ENCODE measurements around the gene IQGAP2.
"Not testable (repeated sequence)": the region's sequence is repeated elsewhere in the genome, so short reads cannot be mapped to it uniquely, and the experiment has no call there.

The IQGAP2 gene

DNA sequence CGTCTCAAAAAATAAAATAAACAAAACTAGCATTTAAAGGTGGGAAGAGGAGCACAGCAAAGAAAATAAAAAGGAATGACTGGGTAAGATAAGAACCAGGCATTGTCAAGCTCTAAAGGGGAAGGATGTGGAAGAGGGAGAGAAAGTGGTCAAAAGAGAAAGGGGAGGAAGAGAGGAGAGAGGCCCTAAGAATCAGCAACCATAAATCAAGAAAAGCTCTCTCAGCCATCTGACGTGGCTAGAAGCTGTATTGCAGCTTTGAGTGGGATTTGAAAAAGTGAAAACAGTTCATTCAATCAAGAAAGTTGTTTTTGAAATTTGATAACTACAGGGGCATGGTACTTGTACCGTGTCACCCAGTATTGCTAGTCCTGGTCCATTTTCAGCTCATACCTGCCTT, 267.4 kb downstream of the IQGAP2 start:
- DNase-seq, result no peak

DNA sequence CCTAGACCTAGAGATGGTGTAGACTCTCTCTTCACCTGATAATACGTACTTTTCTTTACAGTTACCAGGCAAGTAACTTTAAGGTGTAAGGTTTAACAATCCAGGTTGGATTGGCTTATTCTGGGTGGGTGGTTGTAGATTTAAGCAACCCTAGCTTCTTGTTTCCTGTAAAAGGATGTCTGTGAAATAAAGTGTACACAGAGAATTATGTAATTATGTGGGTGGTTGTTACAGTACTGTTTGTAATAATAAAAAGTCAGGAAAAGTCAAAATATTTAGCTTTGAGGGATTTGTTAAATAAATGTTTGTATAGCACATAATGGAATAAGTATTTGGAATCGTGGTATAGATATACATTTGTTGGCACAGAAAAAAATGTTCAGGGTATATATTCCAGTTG, 269.2 kb downstream of the IQGAP2 start:
- DNase-seq, result no peak

DNA sequence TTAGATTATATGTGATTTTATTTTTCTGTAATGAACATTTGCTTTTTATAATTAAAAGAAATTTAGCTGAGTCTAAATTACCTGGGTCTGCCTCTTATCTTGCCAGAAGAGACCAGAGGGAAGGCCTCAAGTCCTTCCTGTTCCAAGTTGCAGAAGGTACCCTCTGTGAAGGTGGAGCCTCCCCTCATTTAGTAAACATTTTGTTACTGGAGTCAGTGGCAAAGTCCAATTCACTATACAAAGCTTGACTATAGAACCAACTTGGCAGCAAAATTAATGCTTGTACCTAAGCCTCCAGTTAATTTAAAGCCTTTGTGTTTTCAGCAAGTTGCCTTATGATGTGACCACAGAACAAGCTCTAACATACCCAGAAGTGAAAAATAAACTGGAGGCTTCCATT, 270.0 kb downstream of the IQGAP2 start:
- DNase-seq, result no peak

DNA sequence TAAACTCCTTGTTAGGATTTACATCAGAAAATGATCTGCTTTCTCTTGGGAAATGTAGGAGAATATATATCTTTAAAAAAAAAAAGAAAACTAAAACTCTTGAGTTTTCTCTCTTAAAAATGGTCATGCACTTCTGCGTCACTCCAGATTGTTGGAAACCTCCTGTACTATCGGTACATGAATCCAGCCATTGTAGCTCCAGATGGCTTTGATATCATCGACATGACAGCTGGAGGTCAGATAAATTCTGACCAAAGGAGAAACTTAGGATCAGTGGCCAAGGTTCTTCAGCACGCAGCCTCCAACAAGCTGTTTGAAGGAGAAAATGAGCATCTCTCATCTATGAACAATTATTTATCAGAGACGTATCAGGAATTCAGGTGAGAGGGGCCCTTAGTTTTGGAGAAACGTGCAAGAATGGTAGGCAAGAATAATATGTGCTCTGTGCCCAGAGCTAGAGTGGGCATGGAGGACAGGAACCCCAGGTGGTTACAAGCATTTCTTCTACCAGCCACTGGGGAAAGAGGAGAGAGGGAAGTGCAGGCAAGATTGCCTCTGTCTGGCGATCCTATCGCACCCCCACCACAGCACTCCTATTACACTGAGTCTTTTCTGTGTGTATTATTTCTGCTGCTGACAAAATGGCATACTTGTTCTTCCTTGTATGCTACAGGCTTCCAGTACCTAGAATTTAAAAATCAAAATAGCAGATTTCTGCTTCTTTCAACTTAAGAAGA, 271.4 kb downstream of the IQGAP2 start:
- DNase-seq, result no peak

DNA sequence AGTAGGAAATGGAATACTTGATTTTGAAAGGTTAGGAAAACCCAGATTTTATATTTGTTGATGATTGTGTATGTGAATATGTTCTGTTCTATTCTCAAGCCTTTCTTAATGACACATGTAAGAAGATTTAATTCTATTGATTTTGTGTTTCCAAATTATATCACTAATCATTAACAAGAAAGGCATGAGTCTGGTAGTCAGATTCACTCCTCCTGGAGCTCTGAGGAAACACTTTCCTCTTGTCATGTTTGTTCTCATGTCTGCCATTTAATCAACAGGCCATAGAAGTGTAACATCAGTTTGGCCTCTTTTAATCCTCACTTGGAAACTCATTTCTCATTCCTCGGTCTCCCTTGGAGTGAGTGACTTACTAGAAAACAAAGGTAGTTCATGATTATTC, 272.3 kb downstream of the IQGAP2 start:
- DNase-seq, result no peak

DNA sequence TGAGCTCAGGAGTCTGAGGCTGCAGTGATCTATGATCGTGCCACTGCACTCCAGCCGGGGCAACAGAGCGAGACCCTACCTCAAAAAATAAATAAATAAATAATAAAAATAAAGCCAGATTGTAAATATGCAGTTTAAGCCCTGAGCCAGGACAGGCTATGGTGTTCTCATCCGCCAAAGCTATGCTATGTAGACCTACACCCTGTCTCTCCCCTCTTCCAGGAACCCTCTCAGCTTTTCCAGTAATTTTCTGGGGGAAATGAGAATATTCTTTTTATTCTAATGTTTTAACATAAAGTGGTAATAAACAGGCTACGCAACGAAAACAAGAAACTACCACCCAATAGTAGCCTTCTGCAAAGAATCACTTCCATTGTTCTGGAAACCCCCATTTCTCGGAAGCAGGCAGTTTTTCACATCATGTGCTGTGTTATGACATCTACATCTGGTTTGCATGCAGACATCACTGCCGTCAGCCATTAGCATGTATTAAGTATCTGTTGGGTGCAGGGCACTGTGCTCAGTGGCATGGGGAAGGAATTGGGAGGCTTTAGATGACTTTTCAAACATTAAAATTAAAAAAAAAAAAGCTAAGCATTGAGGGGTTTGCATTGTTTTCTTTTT, 274.9 kb downstream of the IQGAP2 start:
- no peak for DNase-seq

DNA sequence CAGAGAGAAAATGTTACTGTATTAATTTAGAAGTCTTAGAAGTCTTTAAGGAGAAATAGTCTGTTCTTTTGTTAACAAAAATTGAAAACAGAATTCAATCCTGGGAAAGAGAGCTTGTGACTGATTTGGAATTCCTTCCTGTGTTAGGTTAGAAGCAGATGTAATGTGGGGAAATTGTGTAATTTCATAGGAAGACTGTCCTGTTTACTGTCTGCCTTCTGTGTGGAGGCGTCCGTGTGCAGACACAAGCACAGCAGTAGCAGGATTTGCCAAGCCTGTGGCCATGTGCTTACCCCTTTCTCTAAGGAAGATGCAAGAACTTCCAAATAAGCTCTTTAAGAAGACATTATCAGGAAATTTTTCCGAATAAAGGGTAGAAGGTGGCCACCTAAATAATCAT, 276.1 kb downstream of the IQGAP2 start:
- DNase-seq, result no peak

DNA sequence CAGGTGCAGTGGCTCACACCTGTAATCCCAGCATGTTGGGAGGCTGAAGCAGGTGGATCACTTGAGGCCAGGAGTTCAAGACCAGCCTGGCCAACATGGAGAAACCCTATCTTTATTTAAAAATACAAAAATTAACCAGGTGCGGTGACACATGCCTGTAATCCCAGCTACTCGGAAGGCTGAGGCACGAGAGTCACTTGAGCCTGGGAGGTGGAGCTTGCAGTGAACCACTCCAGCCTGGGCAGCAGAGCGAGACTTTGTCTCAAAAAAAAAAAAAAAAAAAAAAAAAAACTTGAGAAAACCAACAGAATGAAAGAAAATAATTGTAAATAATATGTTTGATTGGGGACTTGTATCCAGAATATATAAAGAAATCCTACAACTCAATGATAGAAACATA, 277.7 kb downstream of the IQGAP2 start:
- not testable (repeated sequence) for DNase-seq

DNA sequence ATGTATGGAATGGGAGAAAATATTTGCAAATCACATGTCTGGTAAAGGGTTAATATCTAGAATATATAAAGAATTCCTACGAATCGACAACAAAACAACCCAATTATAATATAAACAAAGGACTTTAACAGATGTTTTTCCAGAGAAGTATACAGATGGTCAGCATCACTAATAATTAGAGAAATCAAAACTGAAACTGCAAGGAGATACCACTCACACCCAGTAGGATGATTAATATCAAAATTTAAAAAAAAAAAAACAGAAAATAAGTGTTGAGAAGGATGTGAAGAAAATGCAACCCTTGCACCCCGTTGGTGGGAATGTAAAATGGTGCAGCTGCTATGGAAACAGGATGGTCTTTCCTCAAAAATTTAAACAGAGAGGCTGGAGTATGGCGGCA, 278.2 kb downstream of the IQGAP2 start:
- DNase-seq, result no peak

DNA sequence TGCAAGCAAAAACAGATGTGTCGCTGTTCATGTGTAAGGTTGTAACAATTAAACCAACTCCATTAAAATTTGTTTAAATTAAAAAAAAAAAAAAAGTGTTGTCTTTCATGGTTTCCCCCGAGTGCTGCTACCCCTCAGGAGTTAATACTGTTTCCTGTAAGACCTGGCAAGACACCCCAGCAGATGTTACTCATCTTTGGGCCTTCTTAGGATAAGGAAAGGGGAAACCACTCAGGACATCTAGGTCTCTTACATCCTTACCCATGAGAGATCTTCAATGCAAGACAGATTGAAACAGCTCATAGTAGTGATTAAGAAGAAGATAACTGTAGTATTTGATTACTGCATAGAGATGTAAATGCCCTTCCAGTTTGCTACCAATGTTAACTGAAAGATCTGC, 279.3 kb downstream of the IQGAP2 start:
- no peak for DNase-seq

DNA sequence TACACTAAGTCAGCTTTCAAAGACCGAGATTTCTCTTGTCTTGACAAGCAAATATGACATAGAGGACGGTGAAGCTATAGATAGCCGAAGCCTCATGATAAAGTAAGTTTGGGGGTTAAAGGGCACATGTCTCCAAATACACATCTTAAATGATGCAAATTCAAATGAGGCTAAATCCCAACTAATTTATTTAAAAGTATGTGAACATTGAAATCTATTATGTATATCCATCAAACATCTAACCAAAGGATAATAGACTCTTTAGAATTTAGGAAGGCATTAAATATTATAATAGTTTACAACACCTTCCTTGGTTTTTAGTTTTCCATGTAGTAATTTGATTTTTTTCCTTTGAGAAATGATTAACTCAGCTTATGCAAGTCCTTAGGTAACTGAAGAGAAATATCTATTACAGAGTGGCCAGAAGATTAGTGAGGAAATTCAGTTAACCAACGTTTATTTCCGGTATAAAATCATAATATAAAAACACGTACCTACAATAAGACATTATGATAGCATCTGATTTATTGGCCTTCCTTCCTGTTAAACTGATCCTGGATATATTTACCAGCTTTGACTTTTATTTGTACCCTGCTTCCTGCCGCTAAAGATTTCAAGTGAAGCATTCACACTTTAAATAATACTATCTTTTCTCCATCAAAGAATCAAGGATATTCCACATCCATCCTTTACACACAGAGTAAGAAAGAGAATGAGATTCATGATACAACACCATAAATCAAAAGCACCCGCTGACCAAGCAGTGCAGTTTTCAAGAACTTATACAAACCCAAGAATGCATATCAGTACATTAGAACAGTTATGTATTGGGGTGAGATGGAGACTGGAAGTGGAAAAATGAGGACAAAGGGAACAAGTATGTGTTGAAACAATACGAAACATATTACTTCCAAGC, 281.0 kb downstream of the IQGAP2 start:
- no peak for DNase-seq

DNA sequence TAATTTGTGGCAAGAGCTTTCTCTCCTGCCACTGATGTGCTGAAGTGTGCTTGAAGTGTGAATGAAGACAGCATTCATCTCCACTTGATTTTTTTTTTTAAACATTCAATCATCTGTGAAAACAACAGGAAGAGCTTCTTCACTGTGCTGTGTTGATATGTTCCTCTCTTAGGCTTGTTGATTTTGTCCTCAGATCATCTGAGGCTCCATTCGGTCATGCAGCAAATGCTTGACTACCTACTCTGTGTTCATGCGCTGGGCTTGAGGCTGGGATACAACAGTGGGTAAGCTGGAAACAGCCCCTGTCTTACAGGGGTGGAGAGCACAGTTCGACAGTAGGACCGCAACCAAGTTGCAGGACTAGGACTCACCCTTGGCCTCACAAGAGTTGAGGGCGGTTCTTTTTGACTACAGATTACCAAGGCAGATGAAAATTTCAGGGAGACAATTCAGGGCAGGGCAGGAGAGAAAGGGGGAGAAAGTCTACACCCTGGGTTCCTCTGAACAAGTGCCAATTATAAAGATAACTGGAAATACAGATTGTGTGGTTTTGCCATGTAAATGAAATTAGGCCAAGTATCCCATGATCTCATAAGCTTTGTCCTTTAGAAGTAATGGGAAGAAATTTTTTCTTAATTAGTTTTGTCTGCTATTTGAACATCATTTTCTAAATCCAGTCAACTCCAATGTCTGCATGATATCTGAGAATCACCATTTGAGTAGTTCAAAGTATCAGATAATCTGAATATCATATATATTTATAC, 281.9 kb downstream of the IQGAP2 start:
- peak; percentile 58 for DNase-seq

DNA sequence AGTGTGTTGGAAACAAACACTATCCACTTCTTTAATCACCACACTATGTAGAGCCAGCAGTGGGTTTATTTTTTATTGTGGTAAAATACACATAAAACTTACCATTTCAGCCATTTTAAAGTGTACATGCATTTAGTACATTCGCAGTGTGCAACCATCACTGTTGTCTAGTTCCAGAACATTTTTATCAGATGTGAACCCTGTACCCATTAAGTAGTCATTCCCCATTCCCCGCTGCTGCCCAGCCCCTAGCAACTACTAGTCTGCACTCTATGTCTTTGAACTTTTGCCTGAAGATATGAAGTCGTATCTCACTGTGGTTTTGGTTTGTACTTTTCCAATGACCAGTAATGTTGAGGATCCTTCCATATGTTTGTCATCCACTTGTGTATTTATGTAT, 282.6 kb downstream of the IQGAP2 start:
- DNase-seq, result peak; percentile 13

DNA sequence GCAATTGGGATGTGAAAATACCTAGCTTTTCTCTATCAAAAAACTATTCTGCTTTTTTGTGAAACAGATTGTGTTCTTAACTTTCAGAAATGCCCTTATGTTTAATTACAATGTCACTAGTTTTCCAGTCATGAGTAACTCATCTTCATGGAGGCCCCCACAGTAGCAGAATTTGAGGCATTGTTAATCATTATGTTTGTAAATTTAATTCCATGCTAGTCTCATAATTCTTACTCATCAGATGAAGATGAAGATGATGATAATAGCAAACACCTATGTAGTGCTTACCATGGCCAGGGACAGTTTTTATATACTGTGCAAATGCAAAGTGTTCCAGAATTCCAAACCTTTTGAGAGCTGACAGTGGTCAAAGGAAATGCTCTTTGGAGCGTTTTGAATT, 285.1 kb downstream of the IQGAP2 start:
- no peak for DNase-seq

DNA sequence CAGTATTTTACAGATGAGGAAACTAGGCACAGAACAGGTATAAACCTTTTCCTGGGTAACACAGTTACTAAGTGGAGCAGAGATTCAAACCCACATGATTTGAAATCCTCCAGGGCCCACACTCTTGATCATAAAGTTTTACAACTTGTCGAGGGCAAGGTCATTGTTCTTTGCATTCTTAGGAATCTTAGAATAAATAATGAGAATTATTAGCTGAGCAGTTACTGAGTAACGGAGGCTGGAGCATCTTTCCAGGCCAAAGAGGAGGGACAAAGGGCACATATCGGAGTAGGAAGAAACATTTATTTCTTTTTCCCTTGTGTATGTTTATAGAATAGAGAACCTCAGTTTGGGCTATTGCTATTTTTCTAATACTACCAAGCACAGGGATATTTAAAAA, 285.8 kb downstream of the IQGAP2 start:
- DNase-seq, result no peak

DNA sequence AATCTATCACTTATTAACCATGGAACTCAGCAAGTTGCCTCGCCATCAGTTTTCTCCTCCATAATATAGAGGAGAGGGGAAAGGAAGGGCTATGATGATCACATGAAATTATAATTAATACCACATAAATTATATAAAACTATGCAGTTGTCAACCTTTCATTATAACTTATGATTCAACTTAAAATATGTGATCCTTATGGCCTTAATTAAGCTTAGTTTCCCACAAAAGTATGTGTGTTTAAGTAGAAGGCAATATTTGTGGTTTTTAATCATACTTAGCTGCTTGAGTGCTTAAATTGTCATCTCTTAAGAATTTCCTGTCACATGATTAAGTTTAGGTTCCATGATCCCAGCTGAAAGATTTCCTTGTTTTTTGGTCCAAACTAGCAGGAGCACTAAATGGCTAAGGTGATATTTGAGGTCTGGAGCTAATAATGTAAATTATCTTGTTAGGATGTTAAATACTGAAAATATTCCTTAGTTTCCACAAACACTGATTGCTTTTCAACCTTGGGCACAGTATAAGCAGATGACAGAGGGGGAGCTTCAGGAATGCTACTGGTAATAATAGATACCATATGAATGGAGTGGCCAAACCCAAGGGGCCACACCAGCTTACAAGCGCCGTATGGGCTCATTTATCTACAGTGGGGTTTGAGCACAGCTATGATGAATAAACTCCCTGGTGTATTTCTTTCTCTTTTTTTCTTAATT, 286.4 kb downstream of the IQGAP2 start:
- no peak for DNase-seq

DNA sequence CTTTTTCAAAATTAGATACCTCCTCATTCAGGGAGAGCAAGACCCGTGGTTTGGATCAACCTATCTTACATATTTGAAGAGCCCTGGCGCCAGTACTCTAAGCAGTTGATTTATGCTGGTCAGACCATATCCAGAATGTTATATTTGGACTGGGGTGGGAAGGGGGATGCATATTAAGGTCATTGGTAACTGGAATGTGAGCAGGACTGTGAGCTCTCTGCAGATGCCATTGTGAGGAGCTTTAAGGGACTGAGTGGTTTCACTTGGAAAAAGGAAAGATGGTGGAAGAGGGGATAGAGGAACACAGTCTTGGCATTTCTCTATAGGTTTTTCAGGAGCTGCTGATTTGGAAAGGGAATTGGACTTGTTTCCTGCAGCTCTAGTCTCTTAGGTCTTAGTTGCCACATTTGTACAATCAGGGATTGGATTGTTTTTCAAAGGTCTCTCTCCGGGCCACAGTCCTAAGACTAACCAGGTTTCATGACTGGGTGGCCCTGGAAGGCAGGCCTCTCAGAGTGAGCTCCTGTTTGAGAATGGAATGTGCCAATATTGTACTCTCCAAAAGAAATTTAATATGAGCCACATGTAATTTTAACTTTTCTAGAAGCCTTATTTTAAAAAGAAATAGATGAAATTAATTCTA, 287.1 kb downstream of the IQGAP2 start:
- DNase-seq, result no peak

DNA sequence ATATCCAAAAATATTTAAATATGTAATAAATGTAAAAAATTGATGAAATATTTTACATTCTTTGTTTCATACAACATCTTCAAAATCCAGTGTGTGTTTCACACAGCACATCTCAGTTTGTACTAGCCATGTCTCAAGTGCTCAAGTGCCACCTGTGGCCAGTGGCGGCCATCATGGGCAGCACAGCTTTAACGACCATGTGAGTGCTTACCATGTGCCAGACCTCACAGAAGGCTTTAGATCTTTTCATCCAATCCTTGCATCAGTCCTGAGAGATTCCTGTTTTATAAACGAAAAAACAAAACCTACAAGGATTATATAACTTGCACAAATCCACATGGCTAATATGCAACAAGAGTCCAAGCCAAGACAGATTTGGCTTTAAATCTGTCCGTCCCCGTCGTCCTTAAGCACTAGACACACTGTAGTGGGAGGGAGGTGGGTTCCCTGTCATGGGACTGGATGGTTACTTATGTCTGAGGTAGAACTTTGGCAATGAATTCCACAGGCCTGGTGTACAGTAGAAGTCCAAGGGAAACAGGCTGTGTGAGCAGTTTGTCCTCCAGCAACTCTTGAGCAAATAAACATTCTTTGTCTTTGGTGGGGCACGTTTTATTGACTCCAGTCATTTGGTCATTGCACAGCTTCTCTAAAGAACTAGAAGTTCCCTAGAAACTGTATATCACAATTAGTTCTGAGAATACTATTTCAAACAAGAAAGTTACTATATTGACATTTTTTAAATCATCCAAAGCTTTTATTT, 287.8 kb downstream of the IQGAP2 start:
- DNase-seq, result no peak

DNA sequence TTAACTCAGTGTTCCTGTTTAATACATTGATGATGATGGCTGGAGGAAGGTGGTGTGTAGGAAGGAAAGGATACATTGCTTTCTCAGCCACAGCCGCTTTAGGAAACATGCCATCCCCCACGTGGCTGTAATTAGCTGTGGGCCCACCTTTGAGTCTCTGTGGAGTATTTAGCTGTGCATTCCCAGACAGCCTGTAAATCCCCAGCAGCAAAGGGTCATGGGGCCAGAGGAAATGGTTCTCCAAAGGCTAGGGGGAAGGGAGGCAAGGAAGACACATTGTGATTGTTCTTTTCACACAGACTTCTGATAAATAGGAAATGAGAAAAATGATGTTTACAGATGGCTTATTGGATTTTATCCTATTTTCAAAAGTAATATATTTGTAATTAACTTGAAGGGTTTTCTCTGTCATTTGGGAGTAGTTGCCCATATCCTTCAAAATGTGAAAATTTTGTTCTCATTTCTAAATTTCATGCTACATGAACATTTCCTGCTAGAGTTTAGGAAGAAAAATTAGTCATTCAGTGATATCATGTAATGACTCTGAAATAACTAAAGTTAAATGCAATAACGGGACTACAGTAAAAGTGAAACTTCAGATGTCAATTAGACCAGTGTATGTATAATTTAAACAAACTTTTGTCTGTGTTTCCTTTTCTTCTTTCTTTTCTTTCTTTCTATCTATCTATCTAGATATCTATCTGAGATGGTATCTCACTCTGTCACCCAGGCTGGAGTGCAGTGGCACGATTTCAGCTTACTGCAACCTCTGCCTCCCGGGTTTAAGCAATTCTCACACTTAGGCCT, 288.6 kb downstream of the IQGAP2 start:
- DNase-seq, result no peak

DNA sequence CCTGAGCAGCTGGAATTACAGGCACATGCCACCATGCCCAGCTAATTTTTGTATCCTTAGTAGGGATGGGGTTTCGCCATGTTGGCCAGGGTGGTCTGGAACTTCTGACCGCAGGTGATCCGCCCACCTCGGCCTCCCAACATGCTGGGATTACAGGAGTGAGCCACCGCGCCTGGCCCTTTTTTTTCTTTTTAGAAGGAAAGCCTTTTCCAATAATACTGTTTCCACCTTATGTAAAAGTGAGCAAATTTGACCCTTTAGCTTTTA, 289.1 kb downstream of the IQGAP2 start:
- no peak for DNase-seq

DNA sequence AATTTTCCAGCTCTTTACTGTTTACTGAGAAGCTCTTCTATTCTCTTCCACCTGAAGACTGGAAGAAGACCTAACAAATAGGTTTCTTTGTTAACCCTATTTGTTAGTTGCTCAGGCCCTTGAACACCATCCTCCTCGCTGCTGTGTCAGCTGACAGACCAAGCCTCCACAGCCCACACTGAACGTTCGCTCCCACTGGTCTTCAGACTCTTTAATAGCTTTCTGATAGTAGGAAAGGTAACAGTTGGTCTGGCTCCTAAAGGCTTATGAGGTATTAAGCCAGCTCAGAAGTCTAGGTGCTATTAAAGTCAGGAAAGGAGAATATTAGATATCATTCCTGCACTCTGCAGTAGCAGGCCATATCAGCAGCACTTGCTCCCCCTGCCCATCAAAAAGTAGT, 289.6 kb downstream of the IQGAP2 start:
- DNase-seq, result no peak

All from hematopoietic multipotent progenitor cell treated with erythropoietin and hydrocortisone succinate and interleukin-3 and kit ligand, for 8 days (in vitro differentiated cells).